HepG2 (cell line): ENCODE results near the gene ART4. TPM values are rescaled to one million over a fixed set of nuclear protein-coding genes. Genes with fewer than 3 reads are reported as not detected.

Experiments used
- AKAP8 ChIP-seq: sonication (generic); formaldehyde crosslinking; IDR thresholded peaks from 2 replicates; pipeline ENCODE4 v1.5.1; 2020; ENCODE audit warnings: mild to moderate bottlenecking, missing genetic modification reagents
- ATRX ChIP-seq: sonication (generic); formaldehyde crosslinking; IDR thresholded peaks from 2 replicates; pipeline ENCODE4 v1.4.0; 2020; ENCODE audit warnings: missing genetic modification reagents, borderline replicate concordance
- CEBPB ChIP-seq: IDR thresholded peaks from 2 replicates; pipeline ENCODE4 v1.6.1; 2011; ENCODE audit warnings: low read depth, low read length, improper control_type of control experiment, borderline replicate concordance
- FOXJ3 ChIP-seq: sonication (generic); formaldehyde crosslinking; IDR thresholded peaks from 2 replicates; pipeline ENCODE4 v1.4.0; 2020; ENCODE audit warnings: missing genetic modification reagents, mild to moderate bottlenecking, borderline replicate concordance
- HDAC1 ChIP-seq: sonication (generic); formaldehyde crosslinking; IDR thresholded peaks from 2 replicates; pipeline ENCODE4 v1.5.1; 2020; ENCODE audit warnings: mild to moderate bottlenecking, missing genetic modification reagents
- KAT2B ChIP-seq: fragments of 150-350 bp; IDR thresholded peaks from 2 replicates; pipeline ENCODE4 v1.6.1; 2014; ENCODE audit warnings: low read depth, low read length, borderline replicate concordance
- MAF1 ChIP-seq: sonication (generic); formaldehyde crosslinking; IDR thresholded peaks from 2 replicates; pipeline ENCODE4 v1.5.0; 2020; ENCODE audit warnings: missing genetic modification reagents, borderline replicate concordance
- NFE2 ChIP-seq: sonication (generic); formaldehyde crosslinking; IDR thresholded peaks from 2 replicates; pipeline ENCODE4 v1.4.0; 2020; ENCODE audit warnings: missing genetic modification reagents
- NONO ChIP-seq, 2 experiments: fragments of 450-650 bp in 1 of 2; sonication (generic) in 1 of 2; formaldehyde crosslinking in 1 of 2; IDR thresholded peaks in 1 of 2; conservative IDR thresholded peaks in 1 of 2; 2 replicates each; pipeline versions ENCODE4 v1.6.1 to v1.8.0; 2017 to 2022; ENCODE audit warnings: mild to moderate bottlenecking in 1 of 2, missing genetic modification reagents in 1 of 2, moderate library complexity in 1 of 2
- NR2F6 ChIP-seq, 2 experiments: IDR thresholded peaks; 2 replicates each; pipeline ENCODE4 v1.6.1; 2016; ENCODE audit warnings: antibody characterized with exemption in 1 of 2, mild to moderate bottlenecking in 1 of 2
- ONECUT2 ChIP-seq: sonication (generic); formaldehyde crosslinking; IDR thresholded peaks from 2 replicates; pipeline ENCODE4 v1.4.0; 2020; ENCODE audit warnings: missing genetic modification reagents
- PAWR ChIP-seq: sonication (generic); formaldehyde crosslinking; IDR thresholded peaks from 2 replicates; pipeline ENCODE4 v1.4.0; 2020; ENCODE audit warnings: missing genetic modification reagents, mild to moderate bottlenecking, borderline replicate concordance
- POLR2AphosphoS5 ChIP-seq: IDR thresholded peaks from 2 replicates; pipeline ENCODE4 v1.6.1; 2012; ENCODE audit warnings: low read depth, low read length
- RFXAP ChIP-seq: sonication (generic); formaldehyde crosslinking; IDR thresholded peaks from 2 replicates; pipeline ENCODE4 v1.4.0; 2020; ENCODE audit warnings: missing genetic modification reagents, borderline replicate concordance
- SSRP1 ChIP-seq: IDR thresholded peaks from 2 replicates; pipeline ENCODE4 v1.6.1; 2016; ENCODE audit warnings: control low read depth
- TEAD2 ChIP-seq: sonication (generic); formaldehyde crosslinking; IDR thresholded peaks from 2 replicates; pipeline ENCODE4 v1.9.0; 2021; ENCODE audit warnings: missing genetic modification reagents
- ZMYM3 ChIP-seq: sonication (generic); formaldehyde crosslinking; IDR thresholded peaks from 2 replicates; pipeline ENCODE4 v1.5.1; 2020; ENCODE audit warnings: mild to moderate bottlenecking, missing genetic modification reagents
- ZNF260 ChIP-seq: sonication (generic); formaldehyde crosslinking; IDR thresholded peaks from 2 replicates; pipeline ENCODE4 v1.4.0; 2020; ENCODE audit warnings: missing genetic modification reagents, low read depth, mild to moderate bottlenecking, borderline replicate concordance
- ZNF337 ChIP-seq: sonication (generic); formaldehyde crosslinking; IDR thresholded peaks from 2 replicates; pipeline ENCODE4 v1.5.1; 2020; ENCODE audit warnings: missing genetic modification reagents, low read depth, mild to moderate bottlenecking, borderline replicate concordance
- ZNF749 ChIP-seq: sonication (generic); formaldehyde crosslinking; IDR thresholded peaks from 2 replicates; pipeline ENCODE4 v1.8.0; 2022; ENCODE audit warnings: mild to moderate bottlenecking, missing genetic modification reagents, moderate library complexity, borderline replicate concordance
- polyA plus RNA-seq, 8 experiments: library from polyadenylated mRNA; depleted of rRNA in 3 of 8; stranded (reverse) in 7 of 8; unstranded in 1 of 8; fragments of >200 nt; fragmentation: Illumina TruSeq in 4 of 8; extraction: Trizol in 4 of 8; gene quantifications; 2 replicates each; pipeline versions ENCODE4 v1.2.1 to v1.2.3, GENCODE V29; 2011 to 2016; ENCODE audit warnings: low read depth in 4 of 8, missing spikeins in 1 of 8, mixed read lengths in 1 of 8; ENCODE audit not compliant: insufficient read depth in 1 of 8
- total RNA-seq, 5 experiments: library from RNA; depleted of rRNA; stranded (reverse); fragments of >200 nt; fragmentation: Illumina TruSeq; extraction: Trizol; gene quantifications; 2 replicates each; pipeline ENCODE4 v1.2.3, GENCODE V29; 2016; ENCODE audit warnings: low read depth in 1 of 5
- TF ChIP-seq, protein P1 (sequence below), 2 experiments: sonication (generic) in 1 of 2; formaldehyde crosslinking in 1 of 2; IDR thresholded peaks; 2 replicates each; pipeline versions ENCODE4 v1.5.1 to v1.6.1; 2011 to 2020; ENCODE audit warnings: borderline replicate concordance in 1 of 2, low read depth in 1 of 2, low read length in 1 of 2, mild to moderate bottlenecking in 1 of 2, missing genetic modification reagents in 1 of 2, moderate library complexity in 1 of 2
- TF ChIP-seq, protein P2 (sequence below): sonication (generic); formaldehyde crosslinking; IDR thresholded peaks from 2 replicates; pipeline ENCODE4 v1.4.0; 2020; ENCODE audit warnings: missing genetic modification reagents
- TF ChIP-seq, protein P3 (sequence below): sonication (generic); formaldehyde crosslinking; IDR thresholded peaks from 2 replicates; pipeline ENCODE4 v1.4.0; 2020; ENCODE audit warnings: missing genetic modification reagents
- TF ChIP-seq, protein P4 (sequence below): sonication (generic); formaldehyde crosslinking; IDR thresholded peaks from 2 replicates; pipeline ENCODE4 v1.8.0; 2022; ENCODE audit warnings: missing genetic modification reagents, mild to moderate bottlenecking, inconsistent platforms, borderline replicate concordance

The ART4 gene
- total and polyA plus RNA-seq, 2 of the 13 experiments (the other 11 are each of a cell fraction or from before 2014, with no cell fraction given) = 17.6 to 20.3 TPM

DNA sequence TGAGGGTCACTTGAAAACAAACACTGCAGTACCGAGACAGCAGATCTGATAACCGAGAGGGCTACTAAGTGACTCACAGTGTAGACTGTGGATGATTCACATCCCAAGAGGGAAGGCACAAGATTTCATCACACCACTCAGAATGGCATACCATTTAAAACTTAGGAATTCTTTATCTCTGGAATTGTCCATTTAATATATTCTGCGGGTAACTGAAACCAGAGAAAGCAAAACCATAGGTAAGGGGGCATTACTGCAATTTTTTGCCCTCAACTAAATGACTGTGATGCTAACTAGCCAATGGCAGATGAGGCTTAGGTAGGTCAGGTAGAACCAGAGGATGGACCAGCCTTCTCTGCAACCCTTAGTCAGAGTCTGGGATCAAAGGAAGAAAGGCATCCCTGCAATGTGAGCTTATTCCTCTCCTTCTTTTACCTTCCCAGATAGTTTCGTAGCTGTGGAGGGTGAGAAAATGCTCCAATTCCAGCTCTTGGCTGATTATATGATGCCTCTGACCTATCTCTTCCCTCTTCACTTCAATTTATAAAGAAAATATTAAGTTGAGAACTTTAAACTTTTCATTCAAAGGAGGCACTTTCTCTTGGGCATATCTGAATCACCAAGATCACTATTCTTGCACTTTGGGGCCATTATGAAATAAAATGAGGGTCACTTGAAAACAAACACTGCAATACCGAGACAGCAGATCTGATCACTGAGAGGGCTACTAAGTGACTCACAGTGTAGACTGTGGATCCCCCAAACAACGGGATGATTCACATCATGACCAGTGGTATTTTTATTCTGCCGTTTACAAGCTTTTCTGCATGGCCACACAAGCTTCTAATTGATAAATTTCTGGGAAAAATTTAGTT lies 6.8 kb downstream of the ART4 start (continued):
- TF ChIP-seq RFXAP (CRISPR knock-in tag) = no peak
- TF ChIP-seq SSRP1 = no peak
- no peak for TF ChIP-seq POLR2AphosphoS5
- TF ChIP-seq, protein P1, sequence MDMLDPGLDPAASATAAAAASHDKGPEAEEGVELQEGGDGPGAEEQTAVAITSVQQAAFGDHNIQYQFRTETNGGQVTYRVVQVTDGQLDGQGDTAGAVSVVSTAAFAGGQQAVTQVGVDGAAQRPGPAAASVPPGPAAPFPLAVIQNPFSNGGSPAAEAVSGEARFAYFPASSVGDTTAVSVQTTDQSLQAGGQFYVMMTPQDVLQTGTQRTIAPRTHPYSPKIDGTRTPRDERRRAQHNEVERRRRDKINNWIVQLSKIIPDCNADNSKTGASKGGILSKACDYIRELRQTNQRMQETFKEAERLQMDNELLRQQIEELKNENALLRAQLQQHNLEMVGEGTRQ (IDR thresholded peaks at IDR 0.05; ENCODE audit: low read depth, low read length) = no peak
- TF ChIP-seq, protein P1 (CRISPR knock-in tag; IDR thresholded peaks at IDR 0.05; ENCODE audit: borderline replicate concordance) = no peak
- TF ChIP-seq, protein P2, sequence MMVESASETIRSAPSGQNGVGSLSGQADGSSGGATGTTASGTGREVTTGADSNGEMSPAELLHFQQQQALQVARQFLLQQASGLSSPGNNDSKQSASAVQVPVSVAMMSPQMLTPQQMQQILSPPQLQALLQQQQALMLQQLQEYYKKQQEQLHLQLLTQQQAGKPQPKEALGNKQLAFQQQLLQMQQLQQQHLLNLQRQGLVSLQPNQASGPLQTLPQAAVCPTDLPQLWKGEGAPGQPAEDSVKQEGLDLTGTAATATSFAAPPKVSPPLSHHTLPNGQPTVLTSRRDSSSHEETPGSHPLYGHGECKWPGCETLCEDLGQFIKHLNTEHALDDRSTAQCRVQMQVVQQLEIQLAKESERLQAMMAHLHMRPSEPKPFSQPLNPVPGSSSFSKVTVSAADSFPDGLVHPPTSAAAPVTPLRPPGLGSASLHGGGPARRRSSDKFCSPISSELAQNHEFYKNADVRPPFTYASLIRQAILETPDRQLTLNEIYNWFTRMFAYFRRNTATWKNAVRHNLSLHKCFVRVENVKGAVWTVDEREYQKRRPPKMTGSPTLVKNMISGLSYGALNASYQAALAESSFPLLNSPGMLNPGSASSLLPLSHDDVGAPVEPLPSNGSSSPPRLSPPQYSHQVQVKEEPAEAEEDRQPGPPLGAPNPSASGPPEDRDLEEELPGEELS = no peak
- no peak for TF ChIP-seq ONECUT2 (CRISPR knock-in tag)
- no peak for TF ChIP-seq NONO (IDR thresholded peaks at IDR 0.05)
- no peak for TF ChIP-seq NONO (CRISPR knock-in tag; conservative IDR thresholded peaks at IDR 0.05)
- TF ChIP-seq ZNF337 (CRISPR knock-in tag) = no peak
- no peak for TF ChIP-seq AKAP8
- no peak for TF ChIP-seq ZNF260
- TF ChIP-seq CEBPB = peak; percentile 66
- no peak for TF ChIP-seq NR2F6 (IDR thresholded peaks at IDR 0.05)
- TF ChIP-seq NR2F6 (CRISPR knock-in tag; IDR thresholded peaks at IDR 0.05) = no peak; the same call in 1 of the 2 replicates
- no peak for TF ChIP-seq TEAD2 (CRISPR knock-in tag)
- TF ChIP-seq PAWR (CRISPR knock-in tag) = no peak
- TF ChIP-seq ZMYM3 (CRISPR knock-in tag) = no peak
- TF ChIP-seq HDAC1 (CRISPR knock-in tag) = no peak
- no peak for TF ChIP-seq NFE2 (CRISPR knock-in tag)
- no peak for TF ChIP-seq ZNF749
- TF ChIP-seq MAF1 (CRISPR knock-in tag) = no peak
- no peak for TF ChIP-seq FOXJ3 (CRISPR knock-in tag)
- TF ChIP-seq, protein P3, sequence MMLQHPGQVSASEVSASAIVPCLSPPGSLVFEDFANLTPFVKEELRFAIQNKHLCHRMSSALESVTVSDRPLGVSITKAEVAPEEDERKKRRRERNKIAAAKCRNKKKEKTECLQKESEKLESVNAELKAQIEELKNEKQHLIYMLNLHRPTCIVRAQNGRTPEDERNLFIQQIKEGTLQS (CRISPR knock-in tag) = peak; percentile 65; the same call in 1 of the 2 replicates
- TF ChIP-seq KAT2B = no peak
- TF ChIP-seq, protein P4, sequence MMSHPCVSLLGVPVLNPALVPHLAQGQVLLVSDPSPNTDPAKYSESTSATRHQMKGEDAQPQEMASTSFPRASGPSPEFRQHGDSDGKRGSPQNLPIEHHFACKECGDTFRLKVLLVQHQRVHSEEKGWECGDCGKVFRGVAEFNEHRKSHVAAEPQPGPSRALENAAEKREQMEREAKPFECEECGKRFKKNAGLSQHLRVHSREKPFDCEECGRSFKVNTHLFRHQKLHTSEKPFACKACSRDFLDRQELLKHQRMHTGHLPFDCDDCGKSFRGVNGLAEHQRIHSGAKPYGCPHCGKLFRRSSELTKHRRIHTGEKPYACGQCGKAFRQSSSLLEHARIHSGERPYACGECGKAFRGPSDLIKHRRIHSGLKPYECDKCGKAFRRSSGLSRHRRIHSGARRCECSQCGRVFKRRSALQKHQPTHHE (CRISPR knock-in tag) = no peak
- no peak for TF ChIP-seq ATRX (CRISPR knock-in tag)
